H1 (cell line): Measurements from ENCODE around the gene HS3ST1. TPM values are rescaled to one million over a fixed set of nuclear protein-coding genes. Genes with fewer than 3 reads are reported as not detected.

Source experiments
- CTCF ChIA-PET: fragments of 300-600 bp; sonication (Branson Sonifier 250); formaldehyde crosslinking; loops from one replicate; lab custom pipeline; 2021; ENCODE audit not compliant: partially characterized antibody; lab: Charles Lee
- POLR2A ChIA-PET: fragments of 300-600 bp; sonication (Branson Sonifier 250); formaldehyde crosslinking; loops from one replicate; lab custom pipeline; 2021; ENCODE audit warnings: inconsistent platforms; ENCODE audit not compliant: partially characterized antibody; lab: Charles Lee
- DNase-seq, 2 experiments: peaks; one replicate each; pipeline versions ENCODE4 v3.0.0 to v3.0.0-alpha.2; 2010 to 2022; ENCODE audit warnings: low spot score in 2 of 2, low read depth in 1 of 2, mixed read lengths in 1 of 2
- FAIRE-seq: peaks from 2 replicates; lab custom pipeline; 2011; peaks lifted over from hg19 to GRCh38; lab: Jason Lieb, UNC
- H2AFZ ChIP-seq: 2 replicates; pipeline ENCODE4 v1.8.1; 2012; ENCODE audit warnings: low read length, inconsistent platforms
- H2AK5ac ChIP-seq: 2 replicates; pipeline ENCODE4 v1.6.1; 2013; ENCODE audit warnings: low read depth, low read length
- H2BK120ac ChIP-seq: replicated peaks from 2 replicates; pipeline ENCODE3; 2013; ENCODE audit warnings: low read depth, low read length, inconsistent platforms
- H2BK12ac ChIP-seq: 2 replicates; pipeline ENCODE4 v1.6.1; 2013; ENCODE audit warnings: low read depth, low read length
- H2BK15ac ChIP-seq: 2 replicates; pipeline ENCODE4 v1.6.1; 2013; ENCODE audit warnings: low read length
- H2BK20ac ChIP-seq: 2 replicates; pipeline ENCODE4 v1.6.1; 2013; ENCODE audit warnings: low read length
- H2BK5ac ChIP-seq: 2 replicates; pipeline ENCODE4 v1.6.1; 2013; ENCODE audit warnings: low read depth, low read length
- H3K14ac ChIP-seq: 2 replicates; pipeline ENCODE4 v1.6.1; 2013; ENCODE audit warnings: inconsistent platforms; ENCODE audit not compliant: insufficient read length
- H3K18ac ChIP-seq: 2 replicates; pipeline ENCODE4 v1.6.1; 2013; ENCODE audit warnings: low read length; ENCODE audit errors: extremely low read depth
- H3K23ac ChIP-seq: 2 replicates; pipeline ENCODE4 v1.6.1; 2013; ENCODE audit warnings: inconsistent platforms; ENCODE audit not compliant: insufficient read length
- H3K23me2 ChIP-seq: 2 replicates; pipeline ENCODE4 v1.6.1; 2013; ENCODE audit warnings: low read depth, low read length
- H3K27ac ChIP-seq: 2 replicates; pipeline ENCODE4 v1.6.1; 2011; ENCODE audit warnings: low read depth, low read length, inconsistent platforms
- H3K27me3 ChIP-seq, 4 experiments: replicated peaks in 1 of 4; 1 replicate in 1 of 4; 2 replicates in 3 of 4; pipeline versions ENCODE4 v1.6.1 to v1.8.1; 2011 to 2013; ENCODE audit warnings: low read length in 3 of 4, mild to moderate bottlenecking in 3 of 4, inconsistent platforms in 2 of 4, mixed read lengths in 2 of 4, moderate library complexity in 1 of 4; ENCODE audit not compliant: control insufficient read depth in 3 of 4, insufficient read depth in 3 of 4; ENCODE audit errors: extremely low read depth in 1 of 4
- H3K36me3 ChIP-seq, 4 experiments: 2 replicates each; pipeline versions ENCODE4 v1.6.1 to v1.8.1; 2011 to 2013; ENCODE audit warnings: mild to moderate bottlenecking in 4 of 4, low read length in 3 of 4, moderate library complexity in 2 of 4, control low read depth in 1 of 4, inconsistent platforms in 1 of 4; ENCODE audit not compliant: insufficient read depth in 4 of 4, control insufficient read depth in 2 of 4
- H3K4ac ChIP-seq: replicated peaks from 2 replicates; pipeline ENCODE3; 2013; ENCODE audit warnings: low read length, low read depth, mixed read lengths, inconsistent platforms; ENCODE audit not compliant: insufficient read length
- H3K4me1 ChIP-seq, 4 experiments: replicated peaks in 1 of 4; 1 replicate in 1 of 4; 2 replicates in 3 of 4; pipeline versions ENCODE4 v1.6.1 to v1.8.1; 2011 to 2013; ENCODE audit warnings: low read length in 3 of 4, inconsistent platforms in 2 of 4, mixed read lengths in 1 of 4; ENCODE audit not compliant: insufficient read depth in 4 of 4, control insufficient read depth in 3 of 4
- H3K4me2 ChIP-seq, 2 experiments: 2 replicates each; pipeline versions ENCODE4 v1.6.1 to v1.8.1; 2011 to 2013; ENCODE audit warnings: low read depth in 2 of 2, low read length in 2 of 2, control low read depth in 1 of 2, inconsistent platforms in 1 of 2, mild to moderate bottlenecking in 1 of 2; ENCODE audit not compliant: insufficient read depth in 1 of 2
- H3K4me3 ChIP-seq, 4 experiments: fragments of 200-600, 300-600 bp in 1 of 4; sonication (generic), shearing (Covaris generic), sonication (Bioruptor Twin) in 1 of 4; 2 replicates each; pipeline versions ENCODE4 v1.5.1 to v1.8.1; 2011 to 2016; ENCODE audit warnings: low read length in 4 of 4, low read depth in 3 of 4, control low read depth in 2 of 4, inconsistent platforms in 2 of 4, mild to moderate bottlenecking in 2 of 4, mixed read lengths in 1 of 4, moderate library complexity in 1 of 4; ENCODE audit not compliant: insufficient read depth in 2 of 4; ENCODE audit errors: extremely low read depth in 1 of 4
- H3K56ac ChIP-seq: replicated peaks from 2 replicates; pipeline ENCODE3; 2013; ENCODE audit warnings: low read depth, mild to moderate bottlenecking, mixed read lengths, low read length, inconsistent platforms; ENCODE audit not compliant: insufficient read length
- H3K79me1 ChIP-seq: 2 replicates; pipeline ENCODE4 v1.6.1; 2013; ENCODE audit warnings: low read depth, low read length, control low read depth
- H3K79me2 ChIP-seq, 2 experiments: 2 replicates each; pipeline versions ENCODE4 v1.6.1 to v1.8.1; 2012 to 2013; ENCODE audit warnings: low read length in 2 of 2, mild to moderate bottlenecking in 2 of 2, inconsistent platforms in 1 of 2; ENCODE audit not compliant: insufficient read depth in 2 of 2, control insufficient read depth in 1 of 2
- H3K9ac ChIP-seq, 4 experiments: replicated peaks in 1 of 4; 1 replicate in 1 of 4; 2 replicates in 3 of 4; pipeline versions ENCODE4 v1.6.1 to v1.8.1; 2011 to 2013; ENCODE audit warnings: low read depth in 3 of 4, low read length in 3 of 4, control low read depth in 2 of 4, mild to moderate bottlenecking in 2 of 4, moderate library complexity in 2 of 4, inconsistent platforms in 1 of 4; ENCODE audit errors: extremely low read depth in 1 of 4
- H3K9me3 ChIP-seq, 2 experiments: 2 replicates each; pipeline versions ENCODE4 v1.6.1 to v1.8.1; 2012 to 2013; ENCODE audit warnings: mild to moderate bottlenecking in 2 of 2, moderate library complexity in 2 of 2, control low read depth in 1 of 2, inconsistent platforms in 1 of 2, low read depth in 1 of 2, low read length in 1 of 2, mixed read lengths in 1 of 2; ENCODE audit not compliant: insufficient read depth in 2 of 2
- H4K20me1 ChIP-seq, 2 experiments: replicated peaks in 1 of 2; 2 replicates each; pipeline versions ENCODE3 to v1.8.1; 2011 to 2013; ENCODE audit warnings: inconsistent platforms in 2 of 2, low read length in 2 of 2, mild to moderate bottlenecking in 1 of 2; ENCODE audit not compliant: insufficient read depth in 2 of 2, control insufficient read depth in 1 of 2
- H4K5ac ChIP-seq: 2 replicates; pipeline ENCODE4 v1.6.1; 2013; ENCODE audit warnings: low read length, low read depth, mixed read lengths, inconsistent platforms; ENCODE audit not compliant: insufficient read length
- H4K8ac ChIP-seq: 2 replicates; pipeline ENCODE4 v1.8.0; 2013; ENCODE audit warnings: mild to moderate bottlenecking, moderate library complexity, low read length, inconsistent platforms; ENCODE audit not compliant: insufficient read depth; ENCODE audit errors: extremely low read depth
- H4K91ac ChIP-seq: replicated peaks from 2 replicates; pipeline ENCODE3; 2013; ENCODE audit warnings: low read length, mixed read lengths, inconsistent platforms; ENCODE audit not compliant: insufficient read length
- CHD2 ChIP-seq: IDR thresholded peaks from 2 replicates; pipeline ENCODE4 v1.6.1; 2012; ENCODE audit warnings: low read length, improper control_type of control experiment
- EGR1 ChIP-seq: IDR thresholded peaks from 2 replicates; pipeline ENCODE4 v1.6.1; 2011; ENCODE audit warnings: low read depth, low read length, borderline replicate concordance
- GTF2F1 ChIP-seq: IDR thresholded peaks from 2 replicates; pipeline ENCODE4 v1.6.1; 2012; ENCODE audit warnings: low read depth, low read length, improper control_type of control experiment, borderline replicate concordance
- HDAC2 ChIP-seq, 2 experiments: fragments of 300-600 bp in 1 of 2; sonication (generic) in 1 of 2; IDR thresholded peaks; 2 replicates each; pipeline ENCODE4 v1.6.1; 2011 to 2012; ENCODE audit warnings: low read depth in 2 of 2, low read length in 2 of 2, mild to moderate bottlenecking in 2 of 2, moderate library complexity in 2 of 2, borderline replicate concordance in 1 of 2, inconsistent platforms in 1 of 2
- JUN ChIP-seq: IDR thresholded peaks from 2 replicates; pipeline ENCODE4 v1.6.1; 2011; ENCODE audit warnings: low read depth, mild to moderate bottlenecking, improper control_type of control experiment, low read length
- MAFK ChIP-seq: IDR thresholded peaks from 2 replicates; pipeline ENCODE4 v1.6.1; 2012; ENCODE audit warnings: low read depth, mild to moderate bottlenecking, improper control_type of control experiment, low read length
- NANOG ChIP-seq: IDR thresholded peaks from 2 replicates; pipeline ENCODE4 v1.6.1; 2011; ENCODE audit warnings: low read length, low read depth, mild to moderate bottlenecking, inconsistent platforms; ENCODE audit not compliant: insufficient read depth, poor library complexity, severe bottlenecking
- NRF1 ChIP-seq: IDR thresholded peaks from 2 replicates; pipeline ENCODE4 v1.6.1; 2011; ENCODE audit warnings: mild to moderate bottlenecking, low read depth, low read length, improper control_type of control experiment
- POLR2AphosphoS5 ChIP-seq: IDR thresholded peaks from 2 replicates; pipeline ENCODE4 v1.6.1; 2011; ENCODE audit warnings: low read depth, low read length
- SIX5 ChIP-seq: IDR thresholded peaks from 2 replicates; pipeline ENCODE4 v1.6.1; 2011; ENCODE audit warnings: mild to moderate bottlenecking, low read depth, low read length
- SP4 ChIP-seq: IDR thresholded peaks from 2 replicates; pipeline ENCODE4 v1.6.1; 2012; ENCODE audit warnings: low read length, inconsistent platforms
- YY1 ChIP-seq: IDR thresholded peaks from 2 replicates; pipeline ENCODE4 v1.6.1; 2011; ENCODE audit warnings: low read depth, mild to moderate bottlenecking, low read length
- WGBS, 2 experiments: shearing (Covaris generic) in 1 of 2; methylation state at CpG; one replicate each; pipeline versions ENCODE4 v1.1.6 to v1.1.7; 2013 to 2015; ENCODE audit warnings: low lambda C conversion rate in 2 of 2, mixed read lengths in 2 of 2, inconsistent platforms in 1 of 2, low coverage in 1 of 2, missing lambda C conversion rate in 1 of 2; ENCODE audit not compliant: insufficient replicate concordance in 2 of 2, insufficient coverage in 1 of 2, insufficient read length in 1 of 2; ENCODE audit errors: extremely low coverage in 1 of 2, missing lambda C conversion rate in 1 of 2; 5-methylcytosine and 5-hydroxymethylcytosine counted together
- polyA plus RNA-seq, 7 experiments: library from polyadenylated mRNA; depleted of rRNA in 3 of 7; stranded (reverse) in 5 of 7; unstranded in 2 of 7; fragments of >200 nt in 5 of 7; fragments of 200-250 nt in 2 of 7; gene quantifications; 1 replicate in 5 of 7; 2 replicates in 1 of 7; 4 replicates in 1 of 7; pipeline versions ENCODE4 v1.2.1 to v1.2.3, GENCODE V29; 2011 to 2013; ENCODE audit warnings: missing spikeins in 2 of 7, mixed read lengths in 2 of 7
- total RNA-seq: library from RNA; stranded (reverse); fragmentation: NEBNext Ultra II Directional; extraction: Animal tissue kit (Norgen Biotek cat#: 25700); gene quantifications from 2 replicates; pipeline ENCODE4 v1.2.1, GENCODE V29; 2021
- TF ChIP-seq, protein P1 (sequence below): IDR thresholded peaks from 2 replicates; pipeline ENCODE4 v1.6.1; 2011; ENCODE audit warnings: low read depth, mild to moderate bottlenecking, low read length; ENCODE audit not compliant: insufficient read depth

HS3ST1 gene
- total and polyA plus RNA-seq, 2 of the 8 experiments (the other 6 are each of a cell fraction or from before 2014, with no cell fraction given), result 0.50 to 1.5 TPM

DNA sequence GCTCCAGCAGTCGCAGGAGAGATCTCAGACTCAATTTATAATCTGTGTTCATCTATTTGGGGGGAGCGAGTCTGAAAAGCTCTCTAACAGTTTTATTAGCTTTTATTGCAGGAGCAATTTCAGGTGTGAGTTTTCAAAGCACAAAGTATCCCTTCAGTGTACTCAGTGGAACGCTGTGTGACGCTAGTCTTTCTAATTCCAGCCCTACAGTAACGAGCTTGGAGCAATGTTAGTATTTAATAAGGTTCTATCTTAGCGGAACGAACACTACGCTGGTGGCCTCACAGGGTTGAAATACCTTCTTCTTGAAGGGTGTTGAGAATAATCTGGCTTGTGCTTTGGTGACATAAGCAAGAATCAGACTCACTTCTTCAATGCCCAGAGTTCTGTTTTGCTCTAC lies 8.4 kb downstream of the HS3ST1 start:
- no peak overlapping the region for H3K56ac ChIP-seq
- no peak overlapping the region for H2AK5ac ChIP-seq
- H3K4me1 ChIP-seq, result peaks cover 0 to 4% (median 0%) of the 10 kb centered on the region in 4 experiments; a peak in 2 of 7 replicates
- no peak overlapping the region for H3K9ac ChIP-seq
- no peak overlapping the region for H2BK15ac ChIP-seq
- no peak overlapping the region for H3K14ac ChIP-seq
- H3K79me1 ChIP-seq, result no peaks in the 10 kb centered on the region
- no peak overlapping the region for H3K18ac ChIP-seq
- FAIRE-seq (no peak), DNase-seq (no peak)
- H4K5ac ChIP-seq, result no peak overlapping the region
- no peak overlapping the region for H3K4me3 ChIP-seq
- H4K91ac ChIP-seq, result no peak overlapping the region
- no peaks in the 10 kb centered on the region for H3K79me2 ChIP-seq
- H2BK5ac ChIP-seq, result no peak overlapping the region
- no peak overlapping the region for H3K23ac ChIP-seq
- H3K27me3 ChIP-seq, result no peaks in the 10 kb centered on the region
- no peak overlapping the region for H4K8ac ChIP-seq
- H2BK120ac ChIP-seq, result no peak overlapping the region
- H3K27ac ChIP-seq, result no peak overlapping the region
- H3K4me2 ChIP-seq, result no peak overlapping the region
- H3K36me3 ChIP-seq, result no peaks in the 10 kb centered on the region
- no peak overlapping the region for H2AFZ ChIP-seq
- 85% methylated on average over 8 of the region's 8 CpGs; no CpG with 5 or more reads in 1 of the 2 experiments for WGBS, 2 experiments
- H3K23me2 ChIP-seq, result no peaks in the 10 kb centered on the region; the same call in 1 of the 2 replicates
- ChIA-PET POLR2A (no interaction called here), CTCF (interaction anchor here (0.9 to 2.1 kb wide), 3 partner anchors 9 to 16 kb away, joined by 4 to 6 read pairs (median 4); no protein-coding TSS in a partner anchor)
- no peak overlapping the region for H3K4ac ChIP-seq
- no peaks in the 10 kb centered on the region for H3K9me3 ChIP-seq
- no peaks in the 10 kb centered on the region for H4K20me1 ChIP-seq
- H2BK12ac ChIP-seq, result no peak overlapping the region
- H2BK20ac ChIP-seq, result no peak overlapping the region
- TF ChIP-seq HDAC2 (IDR thresholded peaks at IDR 0.05; ENCODE audit: borderline replicate concordance in 1 of 2, low read depth in 2 of 2, low read length in 2 of 2), result no peak
- TF ChIP-seq CHD2, result no peak
- no peak for TF ChIP-seq YY1
- no peak for TF ChIP-seq JUN
- no peak for TF ChIP-seq NRF1
- TF ChIP-seq SP4, result no peak
- TF ChIP-seq, protein P1, sequence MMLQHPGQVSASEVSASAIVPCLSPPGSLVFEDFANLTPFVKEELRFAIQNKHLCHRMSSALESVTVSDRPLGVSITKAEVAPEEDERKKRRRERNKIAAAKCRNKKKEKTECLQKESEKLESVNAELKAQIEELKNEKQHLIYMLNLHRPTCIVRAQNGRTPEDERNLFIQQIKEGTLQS, result no peak
- no peak for TF ChIP-seq EGR1
- no peak for TF ChIP-seq GTF2F1
- no peak for TF ChIP-seq POLR2AphosphoS5
- TF ChIP-seq SIX5, result no peak
- no peak for TF ChIP-seq NANOG
- TF ChIP-seq MAFK, result no peak
